AG04450 (cell line): ENCODE data around the gene PRKAG3. TPM values are rescaled to one million over a fixed set of nuclear protein-coding genes. Genes with fewer than 3 reads are reported as not detected.

Experiments
- CTCF ChIA-PET: fragments of 300-600, 350-600 bp; formaldehyde crosslinking; extraction: SDS; loops from one replicate; lab custom pipeline; 2022; ENCODE audit warnings: antibody characterized with exemption, inconsistent platforms; lab: Charles Lee
- POLR2A ChIA-PET: fragments of 350-600 bp; formaldehyde crosslinking; extraction: SDS; loops from one replicate; lab custom pipeline; 2021; ENCODE audit warnings: antibody characterized with exemption, inconsistent platforms; lab: Yijun Ruan, JAX
- DNase-seq: peaks from one replicate; pipeline ENCODE4 v3.0.0-alpha.2; 2011; ENCODE audit warnings: low read depth, low spot score
- H3K27ac ChIP-seq: one replicate; pipeline ENCODE4 v1.5.1; 2012; ENCODE audit warnings: low read depth, low read length, control low read depth
- H3K27me3 ChIP-seq: one replicate; pipeline ENCODE4 v1.6.0; 2012; ENCODE audit warnings: low read length; ENCODE audit not compliant: control insufficient read depth, insufficient read depth
- H3K4me3 ChIP-seq: 2 replicates; pipeline ENCODE4 v1.5.1; 2011; ENCODE audit warnings: mild to moderate bottlenecking, low read depth, low read length, control low read depth
- H3K9me3 ChIP-seq: 2 replicates; pipeline ENCODE4 v1.5.1; 2012; ENCODE audit warnings: low read length; ENCODE audit not compliant: control insufficient read depth, insufficient read depth
- CTCF ChIP-seq: IDR thresholded peaks from 2 replicates; pipeline ENCODE4 v1.5.1; 2011; ENCODE audit warnings: low read depth, low read length, control low read depth, inconsistent platforms
- polyA plus RNA-seq: library from polyadenylated mRNA; depleted of rRNA; stranded (reverse); fragments of >200 nt; gene quantifications from 2 replicates; pipeline ENCODE4 v1.2.3, GENCODE V29; 2011

PRKAG3 gene
- polyA plus RNA-seq, 1 experiment, result not detected

GRCh38 chr2:218857371-218858137, 26.0 kb upstream of the PRKAG3 start:
- no peak for DNase-seq
- CTCF ChIA-PET, result interaction anchor here (1.2 to 1.5 kb wide), 2 partner anchors 19 to 40 kb away, joined by 3 to 4 read pairs; no protein-coding TSS in a partner anchor
- POLR2A ChIA-PET, result no interaction called here

GRCh38 chr2:218856896-218857243, 25.3 kb upstream of the PRKAG3 start:
- H3K4me3 ChIP-seq, result no peak overlapping the region
- ChIA-PET CTCF (no interaction called here), POLR2A (no interaction called here)
- H3K9me3 ChIP-seq, result peaks cover 9% of the 10 kb centered on the region
- no peak for DNase-seq
- peaks cover 84% of the 10 kb centered on the region for H3K27me3 ChIP-seq
- TF ChIP-seq CTCF, result no peak
- no peak overlapping the region for H3K27ac ChIP-seq

More at GRCh38 chr2:218857371-218858137, 26.0 kb upstream of the PRKAG3 start:
- no peak overlapping the region for H3K4me3 ChIP-seq
- H3K9me3 ChIP-seq, result peaks cover 9% of the 10 kb centered on the region
- no peak overlapping the region for H3K27ac ChIP-seq
- H3K27me3 ChIP-seq, result peaks cover 87% of the 10 kb centered on the region
- no peak for TF ChIP-seq CTCF

- POLR2A ChIA-PET, result no interaction called here
- Histone ChIP-seq H3K27ac (no peak overlapping the region), H3K9me3 (peaks cover 9% of the 10 kb centered on the region), H3K4me3 (no peak overlapping the region), H3K27me3 (peaks cover 79% of the 10 kb centered on the region)
- no peak for DNase-seq
- CTCF ChIA-PET, result interaction anchor here (1.1 kb wide), 1 partner anchor 9 kb away, joined by 3 read pairs; no protein-coding TSS in a partner anchor
- no peak for TF ChIP-seq CTCF
Measured at GRCh38 chr2:218856167-218856895, 24.7 kb upstream of the PRKAG3 start.

- no peak overlapping the region for H3K27ac ChIP-seq
- peaks cover 9% of the 10 kb centered on the region for H3K9me3 ChIP-seq
- no peak for DNase-seq
- peaks cover 72% of the 10 kb centered on the region for H3K27me3 ChIP-seq
- TF ChIP-seq CTCF, result no peak
- ChIA-PET POLR2A (no interaction called here), CTCF (interaction anchor here (1.0 to 1.1 kb wide), 2 partner anchors 8 to 21 kb away, joined by 3 to 4 read pairs; no protein-coding TSS in a partner anchor)
- no peak overlapping the region for H3K4me3 ChIP-seq
Measured at GRCh38 chr2:218855305-218856166, 23.9 kb upstream of the PRKAG3 start.
